ENCODE data around the gene ZSWIM8. TPM values are rescaled to one million over a fixed set of nuclear protein-coding genes. Genes with fewer than 3 reads are reported as not detected.

Gene ZSWIM8
- total and polyA plus RNA-seq, 10 of the 15 experiments (the other 5 are each of a cell fraction or from before 2014, with no cell fraction given): 7.8 to 47.1 (median 23.6) TPM

DNA sequence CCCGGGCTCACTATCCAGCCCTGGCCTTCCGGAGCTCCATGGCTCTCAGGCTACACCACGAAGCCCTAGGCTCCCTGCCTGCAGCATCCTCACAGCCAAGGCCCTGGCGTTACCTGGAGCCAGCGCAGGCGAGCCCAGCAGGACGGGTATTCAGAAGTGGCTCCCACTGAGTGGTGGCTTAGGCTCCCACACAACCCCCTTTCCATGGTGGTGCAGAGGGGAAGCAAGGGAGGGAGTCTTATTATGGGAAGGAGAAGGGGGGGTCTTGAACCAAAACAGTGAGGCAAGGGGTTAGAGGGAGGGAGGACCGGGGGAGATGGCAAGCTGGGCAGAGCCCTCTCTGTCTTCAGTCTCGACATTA, 55.6 kb downstream of the ZSWIM8 start:
- Histone ChIP-seq H3K27ac (ENCODE audit: control insufficient read depth, insufficient read depth) (no peak overlapping the region), H3K4me3 (no peak overlapping the region), H3K9me3 (replicated peaks; ENCODE audit: control insufficient read depth, insufficient read depth, low read length) (no peaks in the 10 kb centered on the region), H3K27me3 (replicated peaks in 1 of 2; ENCODE audit: control insufficient read depth in 2 of 2, insufficient read depth in 2 of 2, low read length in 1 of 2) (no peaks in the 10 kb centered on the region), H2AFZ (ENCODE audit: control insufficient read depth, low read depth, low read length) (no peak overlapping the region), H4K20me1 (ENCODE audit: control insufficient read depth, insufficient read depth) (no peaks in the 10 kb centered on the region), H3K4me2 (ENCODE audit: control insufficient read depth, insufficient read depth) (no peak overlapping the region), H3K36me3 (ENCODE audit: control insufficient read depth in 2 of 2, insufficient read depth in 2 of 2, low read length in 1 of 2) (peaks cover under 1 to 4% of the 10 kb centered on the region in 2 experiments; a peak in 3 of 4 replicates), H3K9ac (ENCODE audit: control insufficient read depth, insufficient read depth, low read length) (no peak overlapping the region), H3K4me1 (ENCODE audit: control insufficient read depth, insufficient read depth, low read length) (no peaks in the 10 kb centered on the region), H3K79me2 (ENCODE audit: control insufficient read depth, insufficient read depth, low read length) (no peaks in the 10 kb centered on the region)
- ChIA-PET RAD21 (ENCODE audit: unreplicated experiment) (interaction anchor here (1.3 to 1.4 kb wide), 2 partner anchors 32 to 39 kb away, joined by 3 to 4 read pairs; no protein-coding TSS in a partner anchor), CTCF (no interaction called here), POLR2A (no interaction called here), SMC1A (ENCODE audit: uncharacterized antibody, unreplicated experiment) (no interaction called here)
- intact Hi-C loops (cut with micrococcal nuclease; ENCODE audit: unreplicated experiment): no loop called here
- DNase-seq (ENCODE audit: low read depth, low spot score) (no peak), ATAC-seq (no peak), FAIRE-seq (no peak)
- no TSS peak for BruUV-seq (replicated peaks)
- in situ Hi-C loops (cut with MboI): no loop called here
- 84% methylated on average over 9 of the region's 9 CpGs for WGBS (ENCODE audit: insufficient coverage, insufficient replicate concordance, low lambda C conversion rate, missing lambda C conversion rate)
- no peak for TF ChIP-seq POU2F2 (IDR thresholded peaks at IDR 0.05; ENCODE audit: borderline replicate concordance, low read depth, low read length)
- TF ChIP-seq MEF2A (IDR thresholded peaks at IDR 0.05; ENCODE audit: insufficient read depth, low read depth, low read length): no peak
- TF ChIP-seq ZNF217 (IDR thresholded peaks at IDR 0.05): no peak
- TF ChIP-seq, protein P1, sequence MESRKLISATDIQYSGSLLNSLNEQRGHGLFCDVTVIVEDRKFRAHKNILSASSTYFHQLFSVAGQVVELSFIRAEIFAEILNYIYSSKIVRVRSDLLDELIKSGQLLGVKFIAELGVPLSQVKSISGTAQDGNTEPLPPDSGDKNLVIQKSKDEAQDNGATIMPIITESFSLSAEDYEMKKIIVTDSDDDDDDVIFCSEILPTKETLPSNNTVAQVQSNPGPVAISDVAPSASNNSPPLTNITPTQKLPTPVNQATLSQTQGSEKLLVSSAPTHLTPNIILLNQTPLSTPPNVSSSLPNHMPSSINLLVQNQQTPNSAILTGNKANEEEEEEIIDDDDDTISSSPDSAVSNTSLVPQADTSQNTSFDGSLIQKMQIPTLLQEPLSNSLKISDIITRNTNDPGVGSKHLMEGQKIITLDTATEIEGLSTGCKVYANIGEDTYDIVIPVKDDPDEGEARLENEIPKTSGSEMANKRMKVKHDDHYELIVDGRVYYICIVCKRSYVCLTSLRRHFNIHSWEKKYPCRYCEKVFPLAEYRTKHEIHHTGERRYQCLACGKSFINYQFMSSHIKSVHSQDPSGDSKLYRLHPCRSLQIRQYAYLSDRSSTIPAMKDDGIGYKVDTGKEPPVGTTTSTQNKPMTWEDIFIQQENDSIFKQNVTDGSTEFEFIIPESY (IDR thresholded peaks at IDR 0.05): no peak
- no peak for TF ChIP-seq MLLT1 (IDR thresholded peaks at IDR 0.05)
- TF ChIP-seq FOS (IDR thresholded peaks at IDR 0.05; ENCODE audit: borderline replicate concordance, extremely low read depth, insufficient read length): no peak
- no peak for TF ChIP-seq NFYA (IDR thresholded peaks at IDR 0.05; ENCODE audit: borderline replicate concordance, low read depth, low read length)
- no peak for TF ChIP-seq PAX8 (IDR thresholded peaks at IDR 0.05)
- no peak for TF ChIP-seq SIX5 (IDR thresholded peaks at IDR 0.05; ENCODE audit: low read depth, low read length, severe bottlenecking)
- no peak for TF ChIP-seq CTCF (IDR thresholded peaks at IDR 0.05 in 2 of 3, conservative IDR thresholded peaks at IDR 0.05 in 1 of 3; ENCODE audit: control insufficient read depth in 2 of 3, extremely low read depth in 1 of 3, insufficient read depth in 1 of 3, low read depth in 3 of 3, low read length in 3 of 3)
- TF ChIP-seq EP300 (IDR thresholded peaks at IDR 0.05; ENCODE audit: borderline replicate concordance in 1 of 2, control insufficient read depth in 1 of 2, low read depth in 2 of 2, low read length in 2 of 2): no peak
- TF ChIP-seq TCF3 (IDR thresholded peaks at IDR 0.05; ENCODE audit: borderline replicate concordance, insufficient read depth, low read depth, low read length): no peak
- TF ChIP-seq ZNF622 (IDR thresholded peaks at IDR 0.05): no peak
- no peak for TF ChIP-seq POLR2AphosphoS5 (IDR thresholded peaks at IDR 0.05; ENCODE audit: low read length)
- TF ChIP-seq E2F8 (IDR thresholded peaks at IDR 0.05; ENCODE audit: low read depth, partially characterized antibody): no peak
- no peak for TF ChIP-seq SIN3A (IDR thresholded peaks at IDR 0.05; ENCODE audit: low read depth, low read length)

All from GM12878 (cell line).